GM19328 (cell line): ENCODE measurements around the gene IFT81.
"Not testable (repeated sequence)": the region's sequence is repeated elsewhere in the genome, so short reads cannot be mapped to it uniquely, and the experiment has no call there.

Experiments
- ATAC-seq: cut with Tn5 transposase; IDR thresholded peaks from one replicate; pipeline ENCODE4 v1.9.1; 2021; ENCODE audit warnings: mild to moderate bottlenecking, moderate library complexity; ENCODE audit not compliant: unreplicated experiment

IFT81 gene

DNA sequence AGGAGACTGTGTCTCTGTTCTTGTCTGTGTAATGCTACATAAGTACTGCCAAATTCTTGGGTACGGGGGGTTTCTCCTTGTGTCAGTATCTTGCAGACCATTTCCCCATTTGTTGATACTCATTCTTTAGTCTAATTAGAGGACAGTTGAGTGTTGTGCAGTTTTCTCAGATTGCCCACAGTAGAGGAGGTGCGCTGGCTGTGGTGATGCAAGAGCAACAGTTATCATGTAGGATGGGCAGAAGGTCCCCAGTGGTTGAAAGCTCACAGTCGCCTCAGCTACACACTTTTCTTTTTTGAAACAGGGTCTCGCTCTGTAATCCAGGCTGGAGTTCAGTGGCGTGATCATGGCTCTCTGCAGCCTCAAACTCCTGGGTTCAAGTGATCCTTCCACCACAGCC is 119.1 kb downstream of the IFT81 start:
- ATAC-seq, result no peak

DNA sequence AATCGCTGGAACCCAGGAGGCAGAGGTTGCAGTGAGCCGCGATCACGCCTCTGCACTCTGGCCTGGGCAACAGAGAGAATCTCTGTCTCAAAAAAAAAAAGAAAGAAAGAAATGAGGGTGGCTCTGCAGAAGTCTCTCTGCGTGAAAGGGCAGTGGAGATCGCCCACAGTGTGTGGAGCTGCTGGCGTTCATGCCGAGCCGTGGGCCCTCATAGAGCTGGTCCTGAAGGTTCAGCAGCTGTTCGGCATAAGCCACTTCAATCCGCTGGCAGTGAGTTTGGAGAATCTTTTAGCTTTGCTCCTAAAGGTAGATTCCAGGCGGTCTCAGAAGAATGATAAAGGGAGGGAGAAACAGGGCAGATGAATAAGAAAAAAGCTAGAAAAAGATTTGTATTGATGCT is 120.2 kb downstream of the IFT81 start:
- ATAC-seq, result no peak

DNA sequence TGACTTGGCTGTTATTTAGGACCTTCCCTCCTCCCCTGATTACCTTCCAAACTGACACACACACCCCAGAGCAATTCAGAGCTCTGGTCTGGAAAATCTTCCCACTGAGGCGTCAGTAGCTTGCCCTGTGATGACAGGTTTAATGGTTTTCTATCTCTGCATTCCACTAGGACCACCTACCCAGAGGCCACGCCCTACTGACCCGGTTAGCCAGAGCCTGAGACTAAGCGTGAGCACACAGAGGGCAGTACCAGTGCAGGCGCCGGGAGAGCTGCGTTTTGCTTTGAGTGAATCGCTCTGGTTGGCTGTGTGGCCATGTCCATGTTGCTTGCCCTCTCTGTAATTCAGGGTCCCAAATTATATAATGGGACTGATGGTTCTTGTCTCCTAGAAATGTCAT is 120.7 kb downstream of the IFT81 start:
- ATAC-seq, result no peak

DNA sequence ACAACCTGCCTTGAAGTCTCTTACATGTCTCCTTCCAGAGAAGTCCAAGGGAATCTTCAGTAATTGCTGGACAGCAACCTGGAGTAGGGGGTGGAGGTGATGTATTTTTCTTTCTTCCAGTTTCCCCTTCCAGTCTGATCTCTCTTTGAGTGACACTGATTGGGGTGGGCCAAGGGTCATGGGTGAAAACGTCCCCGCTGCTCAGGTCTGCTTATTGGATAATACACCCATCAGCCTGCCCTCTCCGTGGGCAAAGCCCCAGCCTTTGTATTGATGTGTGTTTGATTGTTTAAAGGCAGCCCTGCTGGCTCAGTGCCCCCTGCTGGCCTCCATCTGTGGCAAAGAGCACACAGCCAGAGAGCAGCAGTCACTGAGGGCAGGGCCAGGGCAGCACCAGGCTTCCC is 121.2 kb downstream of the IFT81 start:
- ATAC-seq, result no peak

DNA sequence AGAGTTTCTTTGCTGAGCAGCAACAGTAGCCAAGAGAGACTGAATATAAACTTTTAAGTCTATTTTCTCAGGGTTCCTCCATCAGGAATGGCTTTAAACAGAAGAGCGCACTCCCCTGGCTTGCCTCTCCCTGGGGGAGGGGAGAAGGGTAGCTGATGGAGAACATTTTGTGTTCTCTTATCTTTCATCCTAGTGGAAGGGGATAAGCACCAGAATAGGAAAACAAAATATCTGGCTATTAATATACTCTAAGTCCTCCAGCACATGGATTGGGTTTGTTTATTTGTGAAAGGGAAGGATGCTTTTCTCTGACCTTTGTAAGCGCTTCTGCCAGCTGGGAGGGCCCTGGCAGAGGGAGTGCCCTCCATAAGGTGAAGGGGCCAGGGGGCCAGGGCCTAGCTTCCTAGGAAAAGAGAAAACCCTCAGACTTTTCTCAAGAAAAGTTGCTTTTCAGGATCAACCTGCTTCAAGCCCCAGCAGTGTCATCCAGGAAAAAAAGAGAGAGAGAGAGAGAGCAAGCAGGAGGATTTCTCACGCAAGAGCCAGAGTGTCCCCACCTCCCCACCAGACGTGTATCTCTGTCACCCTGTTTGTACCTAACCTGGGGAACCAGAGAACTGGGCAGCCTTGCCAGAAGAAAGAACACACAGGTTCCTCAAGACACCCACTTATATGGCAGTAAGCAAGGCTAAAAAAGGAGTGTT is 122.6 kb downstream of the IFT81 start:
- no peak for ATAC-seq

DNA sequence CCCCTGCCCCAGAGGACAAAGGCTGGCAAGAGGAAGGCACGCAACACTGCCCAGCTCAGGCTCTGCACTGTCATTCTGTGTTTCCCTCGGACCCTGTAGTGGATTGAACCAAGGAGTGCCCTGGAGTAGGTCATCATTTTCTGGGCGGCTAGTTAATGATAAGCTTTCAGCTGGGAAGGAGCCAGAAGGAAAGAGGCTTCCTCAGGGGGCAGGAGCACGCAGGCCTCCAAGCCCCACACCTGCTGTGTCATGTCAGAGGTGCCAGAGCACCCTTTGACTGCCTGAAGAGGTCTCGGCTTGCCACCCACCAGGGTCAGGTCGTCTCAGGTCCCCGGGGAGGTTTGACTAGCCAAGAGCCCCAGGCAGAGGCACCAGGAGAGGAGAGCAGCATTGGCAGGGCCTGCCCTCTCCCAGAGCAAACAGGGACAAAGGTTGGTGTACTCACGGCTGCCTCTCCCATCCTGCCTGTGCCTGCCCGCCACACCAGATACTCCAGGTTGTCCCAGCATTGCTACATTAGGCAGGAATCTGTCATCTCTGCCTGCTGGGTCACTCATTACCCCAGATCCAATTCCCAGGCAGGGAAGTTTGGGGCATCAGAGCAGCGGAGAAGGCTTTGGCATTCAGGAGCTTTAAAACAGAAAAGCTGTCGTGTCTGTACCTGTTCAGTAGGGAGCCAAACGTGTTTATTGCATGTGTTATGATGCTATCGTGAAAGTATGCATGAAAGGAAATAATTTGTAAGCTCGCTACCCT is 123.4 kb downstream of the IFT81 start:
- ATAC-seq, result no peak

DNA sequence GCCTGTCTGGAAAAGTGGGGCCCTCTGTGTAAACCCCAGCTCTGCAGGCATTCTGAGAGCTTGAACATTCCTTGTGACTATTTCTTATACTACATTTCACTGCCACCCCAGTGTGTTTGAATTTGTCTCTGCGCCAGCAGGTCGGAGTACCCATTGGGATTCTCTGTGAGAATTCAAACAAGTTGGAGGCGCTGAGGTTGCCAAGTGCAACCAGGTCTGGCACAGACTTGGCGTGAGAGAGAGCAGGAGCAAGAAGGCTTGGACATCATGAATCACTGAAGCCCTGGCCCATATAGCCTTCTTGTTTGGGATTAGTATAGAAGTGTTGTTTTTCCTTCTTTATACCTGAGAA is 123.9 kb downstream of the IFT81 start:
- no peak for ATAC-seq

DNA sequence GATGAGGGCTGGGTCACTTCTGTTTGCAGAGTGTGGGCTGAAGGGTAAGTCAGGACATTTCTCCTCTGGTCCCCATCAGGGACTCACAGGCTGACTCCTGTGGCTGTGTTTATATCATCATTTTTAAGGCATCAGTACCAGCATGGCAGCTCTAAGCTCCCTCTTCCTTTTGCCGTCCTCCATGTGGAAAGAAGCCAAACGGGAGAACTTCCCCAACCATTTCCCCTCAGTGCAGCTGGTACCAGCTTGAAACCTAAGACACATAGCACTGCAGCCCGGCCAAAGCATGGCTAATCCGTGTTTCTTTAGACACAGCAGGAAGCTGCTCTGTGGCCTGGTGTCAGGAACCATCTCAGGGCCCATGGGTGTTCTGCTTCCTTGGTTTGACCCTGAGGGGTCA is 124.9 kb downstream of the IFT81 start:
- no peak for ATAC-seq

DNA sequence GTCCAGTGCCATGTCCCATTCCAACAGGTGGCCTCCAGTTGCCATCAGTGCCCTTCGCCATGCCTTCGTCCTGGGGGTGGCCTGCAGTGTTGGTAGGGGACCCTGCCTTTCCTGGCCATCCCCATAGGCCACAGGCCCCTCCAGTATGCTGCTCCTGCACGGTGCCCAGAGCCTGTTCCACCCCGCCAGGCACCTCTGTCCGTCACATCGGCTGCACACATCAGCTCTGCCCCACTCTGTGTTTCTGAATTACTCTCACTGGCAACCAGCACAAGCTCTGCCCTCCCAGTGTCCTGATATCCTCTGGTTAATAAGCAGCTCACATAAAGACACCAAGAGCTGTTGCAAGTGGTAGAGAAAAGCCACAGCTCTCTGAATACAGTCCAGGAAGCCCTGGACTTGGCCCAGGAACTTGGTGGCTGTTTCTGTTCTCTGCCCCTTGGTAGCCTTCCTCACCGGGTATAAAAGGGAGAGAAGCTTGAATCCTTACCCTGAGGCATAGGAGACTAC is 125.6 kb downstream of the IFT81 start:
- ATAC-seq, result no peak

DNA sequence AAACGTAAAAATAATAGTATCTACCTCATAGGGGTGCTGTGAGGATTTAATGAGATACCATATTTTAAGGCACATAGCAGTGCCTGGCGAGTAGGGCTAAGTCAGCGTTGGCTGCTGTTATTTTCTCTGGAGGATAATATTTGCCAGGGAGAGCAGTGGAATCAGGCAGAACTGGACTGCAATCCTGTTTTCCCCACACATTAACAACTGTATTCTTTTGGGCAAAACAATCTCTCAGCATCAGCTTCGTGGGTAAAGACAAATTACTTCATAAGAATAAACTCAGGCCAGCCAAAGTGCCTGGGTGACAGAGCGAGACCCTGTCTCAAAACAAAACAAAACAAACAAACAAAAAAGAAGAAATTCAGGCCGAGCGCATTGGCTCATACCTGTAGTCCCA is 127.2 kb downstream of the IFT81 start:
- ATAC-seq, result no peak

DNA sequence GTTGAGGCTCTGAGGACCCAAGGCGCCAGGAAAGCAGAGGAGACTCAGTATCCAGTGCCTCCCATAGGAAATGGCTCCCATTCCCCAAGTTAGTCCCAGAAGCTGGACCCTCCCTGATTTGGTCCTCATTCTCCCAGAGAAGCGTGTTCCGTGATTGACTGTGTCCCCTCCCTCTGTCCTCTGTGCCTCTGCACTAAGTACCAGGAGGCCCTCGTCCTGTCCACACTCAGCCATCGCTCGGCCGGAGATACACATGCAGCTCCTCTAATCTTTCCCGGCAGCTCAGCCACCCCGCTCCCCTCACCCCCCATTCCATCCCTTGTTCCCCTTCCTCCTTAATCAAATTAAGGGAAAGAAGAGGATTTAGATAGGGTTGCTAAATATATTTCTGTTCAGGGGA is 128.6 kb downstream of the IFT81 start:
- ATAC-seq, result no peak

DNA sequence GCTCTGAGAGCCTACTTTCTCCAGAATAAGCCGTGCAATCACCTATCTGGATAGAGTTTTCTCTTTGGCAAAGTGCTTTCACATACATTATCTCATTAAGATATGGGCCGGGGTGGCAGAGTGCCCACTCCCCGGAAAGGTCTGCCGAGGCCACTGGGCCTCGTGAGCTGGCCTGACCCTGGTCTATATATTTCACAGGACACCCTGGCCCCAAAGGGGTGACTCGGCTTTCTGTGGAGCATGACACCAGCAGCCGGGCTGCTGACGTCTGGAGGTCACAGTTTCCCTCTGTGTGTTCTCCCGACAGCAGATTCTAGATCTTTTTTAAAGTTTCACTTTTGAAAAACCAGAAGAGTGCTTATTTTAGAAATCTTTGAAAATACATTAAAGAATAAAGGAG is 129.0 kb downstream of the IFT81 start:
- no peak for ATAC-seq

DNA sequence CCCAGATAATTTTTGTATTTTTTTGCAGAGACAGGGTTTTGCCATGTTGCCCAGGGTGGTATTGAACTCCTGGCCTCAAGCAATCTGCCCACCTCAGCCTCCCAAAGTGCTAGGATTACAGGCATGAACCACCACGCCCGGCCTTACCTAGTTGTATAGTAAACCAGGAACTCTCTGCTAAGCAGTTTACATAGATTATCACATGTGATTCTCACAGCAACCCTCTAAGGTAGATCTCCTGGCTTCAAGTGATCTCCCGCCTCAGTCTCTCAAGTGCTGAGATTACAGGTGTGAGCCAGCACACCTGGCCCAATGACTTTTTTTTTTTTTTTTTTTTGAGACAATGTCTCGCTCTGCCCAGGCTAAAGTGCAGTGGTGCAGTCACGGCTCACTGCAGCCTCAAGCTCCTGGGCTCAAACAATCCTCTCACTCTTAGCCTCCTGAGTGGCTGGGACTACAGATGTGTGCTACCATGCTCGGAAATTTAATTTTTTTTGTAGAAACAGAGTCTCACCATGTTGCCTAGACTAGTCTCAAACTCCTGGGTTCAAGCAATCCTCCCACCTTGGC is 130.9 kb downstream of the IFT81 start:
- ATAC-seq, result no peak

DNA sequence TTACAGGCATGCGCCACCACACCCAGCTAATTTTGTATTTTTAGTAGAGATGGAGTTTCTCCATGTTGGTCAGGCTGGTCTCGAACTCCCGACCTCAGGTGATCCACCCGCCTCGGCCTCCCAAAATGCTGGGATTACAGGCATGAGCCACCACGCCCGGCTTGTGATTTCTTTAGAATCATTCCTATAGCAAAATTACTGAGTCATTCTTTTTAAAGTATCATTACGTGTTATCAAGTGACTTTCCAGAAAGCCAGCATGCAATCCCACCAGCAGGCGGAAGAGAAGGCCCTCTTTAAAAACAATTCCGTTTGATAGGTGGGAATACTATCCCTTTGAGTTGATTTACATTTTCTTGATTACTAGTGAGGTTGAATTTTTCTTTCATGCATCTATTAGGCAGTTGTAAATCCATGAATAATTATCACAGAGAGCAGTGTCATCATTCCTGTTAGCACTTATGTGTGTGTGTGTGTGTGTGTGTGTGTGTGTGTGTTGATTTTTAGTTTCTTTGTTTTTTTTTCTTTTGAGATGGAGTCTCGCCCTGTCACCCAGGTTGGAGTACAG is 131.8 kb downstream of the IFT81 start:
- ATAC-seq, result not testable (repeated sequence)

DNA sequence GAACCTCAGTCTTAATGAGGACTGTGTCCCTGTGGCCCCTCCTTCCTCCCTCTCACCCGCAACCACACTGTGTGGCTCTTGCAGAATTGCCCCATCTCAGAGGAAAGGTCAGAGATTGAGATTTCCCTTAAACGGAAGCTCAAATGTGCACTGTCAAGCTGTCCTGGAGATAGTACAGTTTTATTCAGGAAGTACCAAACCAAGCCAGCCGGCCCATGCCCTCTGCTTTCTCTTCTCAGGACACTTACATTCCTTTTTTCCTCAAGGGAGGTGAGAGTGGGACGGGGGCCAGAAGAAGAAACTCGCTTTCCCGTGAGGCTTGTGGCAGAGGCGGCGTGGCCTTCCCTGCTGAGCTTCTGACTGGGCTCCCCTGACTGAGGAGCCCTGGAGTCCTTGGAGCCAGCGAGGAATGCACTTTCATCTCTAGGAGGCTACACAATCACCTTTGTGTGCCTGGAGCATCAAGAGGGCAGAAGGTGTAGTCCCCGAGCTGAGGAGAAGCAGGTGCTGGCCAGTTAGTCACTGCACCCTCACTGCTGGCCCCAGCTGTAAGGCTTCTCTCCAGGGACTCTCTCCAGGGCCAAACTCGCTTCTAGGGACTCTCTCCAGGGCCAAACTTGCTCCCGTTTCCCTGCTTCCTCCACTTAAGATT is 132.7 kb downstream of the IFT81 start:
- ATAC-seq, result no peak

DNA sequence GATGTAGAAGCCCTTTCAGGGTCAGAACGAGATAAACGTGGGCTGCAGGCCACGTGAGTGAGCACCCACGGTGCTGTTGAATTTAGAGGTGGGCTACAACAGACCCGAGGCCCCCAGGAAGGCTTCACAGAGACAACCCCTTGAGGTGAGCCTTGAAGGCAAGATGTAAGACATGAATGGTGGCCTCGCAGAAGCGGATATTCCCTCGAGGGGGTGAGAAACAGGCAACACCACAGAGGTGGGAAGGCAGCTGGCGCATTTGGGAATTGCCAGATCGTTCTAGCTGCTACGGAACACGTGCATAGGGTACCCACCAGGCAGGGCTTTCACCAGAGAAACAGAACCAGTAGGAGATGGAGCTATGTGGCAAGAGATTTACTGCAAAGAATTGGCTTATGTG is 134.3 kb downstream of the IFT81 start:
- no peak for ATAC-seq

DNA sequence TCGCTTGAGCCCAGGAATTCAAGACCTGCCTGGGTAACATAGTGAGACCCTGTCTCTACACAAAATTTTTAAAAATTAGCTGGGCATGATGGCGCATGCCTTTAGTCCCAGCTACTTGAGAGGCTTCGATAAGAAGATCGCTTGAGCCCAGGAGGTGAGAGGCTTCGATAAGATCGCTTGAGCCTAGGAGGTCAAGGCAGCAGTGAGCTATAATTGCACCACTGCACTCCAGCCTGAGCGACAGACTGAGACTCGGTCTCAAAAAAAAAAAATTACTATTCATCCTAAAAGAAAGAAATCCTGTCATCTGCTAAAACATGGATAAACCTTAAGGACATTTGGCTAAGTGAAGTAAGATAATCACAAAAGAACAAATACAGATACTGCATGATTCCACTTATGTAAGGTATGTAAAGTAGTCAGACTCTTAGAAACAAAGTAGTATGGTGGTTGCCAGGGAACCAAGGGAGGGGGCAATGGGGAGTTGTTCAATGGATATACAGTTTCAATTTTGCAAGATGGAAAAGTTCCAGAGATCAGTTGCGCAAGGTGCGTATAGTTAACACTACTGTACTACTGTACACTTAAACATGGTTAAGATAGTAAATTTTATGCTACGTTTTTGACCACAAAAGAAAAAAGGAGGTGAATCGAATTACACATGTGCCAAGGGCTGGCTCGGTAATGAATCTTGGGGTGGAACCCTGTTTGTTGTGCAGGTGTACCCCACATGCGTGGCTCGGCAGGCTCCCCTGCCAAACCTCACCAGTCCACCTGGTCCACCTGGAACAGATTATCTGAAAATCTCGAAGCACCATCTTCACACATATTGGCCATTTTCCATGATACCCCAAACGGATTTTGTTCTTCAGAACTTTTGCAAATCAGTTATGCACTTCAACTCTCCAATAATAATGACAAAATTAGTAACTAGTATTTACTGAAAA is 138.6 kb downstream of the IFT81 start:
- no peak for ATAC-seq

DNA sequence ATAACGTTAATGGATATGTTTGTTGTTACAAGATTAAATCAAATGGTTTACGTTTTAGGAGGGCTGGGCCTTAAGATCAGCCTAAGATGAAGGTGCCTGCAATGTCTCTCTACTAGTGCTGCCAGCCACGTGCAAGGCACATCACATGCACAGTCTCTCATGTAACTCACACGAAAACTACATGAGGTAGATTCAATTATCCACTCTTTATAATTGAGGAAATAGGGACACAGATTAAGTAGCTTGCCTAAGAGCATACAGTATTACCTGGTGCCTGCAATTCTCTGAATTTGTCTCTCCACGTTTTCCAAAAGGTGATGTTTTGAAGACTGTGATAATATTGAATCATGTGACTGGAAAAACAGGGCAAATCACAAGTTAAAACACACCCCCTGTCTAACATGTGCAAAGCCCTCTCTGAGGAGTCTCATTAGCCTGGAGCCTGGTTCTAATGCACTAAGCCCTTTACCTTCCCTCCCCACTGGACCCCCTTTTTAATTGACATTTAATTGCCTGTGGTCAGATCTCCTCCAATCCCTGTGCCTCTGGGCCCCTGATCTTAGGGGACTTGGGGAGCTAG is 142.3 kb downstream of the IFT81 start:
- ATAC-seq, result no peak

DNA sequence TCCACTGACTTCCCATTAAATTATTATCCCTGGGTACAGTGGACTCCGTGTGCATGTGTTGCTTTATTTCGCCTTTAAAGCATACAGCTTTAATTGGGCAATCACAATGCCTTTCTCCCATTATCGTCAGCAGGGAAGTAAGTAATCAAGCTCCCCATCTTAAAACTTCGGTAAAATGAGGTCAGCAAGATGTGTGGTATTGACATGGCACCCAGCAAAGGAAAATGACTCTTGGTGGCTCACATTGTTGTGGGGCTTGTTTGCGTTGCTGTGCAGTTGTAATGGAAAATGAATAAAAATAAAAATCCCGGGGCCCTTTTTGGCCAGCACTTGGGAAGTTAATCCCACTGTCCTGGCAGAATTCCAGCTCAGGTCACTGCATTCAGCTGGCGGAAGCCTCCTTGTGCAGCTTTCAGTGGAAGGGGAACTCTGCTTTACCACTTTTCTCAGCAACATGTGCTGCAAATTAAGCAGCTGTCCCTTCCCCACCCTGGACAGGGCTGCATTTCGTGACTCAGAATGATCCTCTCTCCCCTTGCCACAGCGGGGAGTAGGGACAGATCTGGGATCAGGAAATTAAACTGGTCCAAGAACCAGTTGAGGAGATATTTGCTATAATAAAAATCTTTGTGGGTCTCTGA is 142.9 kb downstream of the IFT81 start:
- no peak for ATAC-seq
